AG10803 (cell line): ENCODE measurements around the gene LRG1.
A peak's percentile ranks its signal among the peaks of the same experiment; 100 is the strongest.

Experiments used
- DNase-seq: peaks from one replicate; pipeline ENCODE4 v3.0.0; 2010; ENCODE audit warnings: low read depth
- H3K4me3 ChIP-seq: 2 replicates; pipeline ENCODE4 v1.5.1; 2011; ENCODE audit warnings: mild to moderate bottlenecking, low read length, control low read depth
- CTCF ChIP-seq: conservative IDR thresholded peaks from 2 replicates; pipeline ENCODE4 v1.5.1; 2011; ENCODE audit warnings: mild to moderate bottlenecking, low read length, control low read depth, inconsistent platforms

The LRG1 gene

GRCh38 chr19:4523306-4524110, 16.3 kb downstream of the LRG1 start:
- peak; percentile 68 for TF ChIP-seq CTCF
- peak; percentile 21 for DNase-seq
- H3K4me3 ChIP-seq: no peak overlapping the region

GRCh38 chr19:4522291-4523002, 17.4 kb downstream of the LRG1 start:
- DNase-seq: no peak
- TF ChIP-seq CTCF: no peak
- H3K4me3 ChIP-seq: no peak overlapping the region

- H3K4me3 ChIP-seq: no peak overlapping the region
- no peak for TF ChIP-seq CTCF
- DNase-seq: no peak
These were observed 18.0 kb downstream of the LRG1 start for GRCh38 chr19:4521888-4522242.

- no peak overlapping the region for H3K4me3 ChIP-seq
- DNase-seq: peak; percentile 24
- no peak for TF ChIP-seq CTCF
These were observed 18.5 kb downstream of the LRG1 start for GRCh38 chr19:4521170-4521887.

- peak; percentile 34 for DNase-seq
- no peak for TF ChIP-seq CTCF
- no peak overlapping the region for H3K4me3 ChIP-seq
These were observed 20.1 kb downstream of the LRG1 start for GRCh38 chr19:4519521-4520277.

GRCh38 chr19:4519172-4519496, 20.7 kb downstream of the LRG1 start:
- DNase-seq: no peak
- no peak for TF ChIP-seq CTCF
- no peak overlapping the region for H3K4me3 ChIP-seq
